ENCODE results near the gene GARIN1A.
"Not testable (repeated sequence)": the region's sequence is repeated elsewhere in the genome, so short reads cannot be mapped to it uniquely, and the experiment has no call there.

The GARIN1A gene

DNA sequence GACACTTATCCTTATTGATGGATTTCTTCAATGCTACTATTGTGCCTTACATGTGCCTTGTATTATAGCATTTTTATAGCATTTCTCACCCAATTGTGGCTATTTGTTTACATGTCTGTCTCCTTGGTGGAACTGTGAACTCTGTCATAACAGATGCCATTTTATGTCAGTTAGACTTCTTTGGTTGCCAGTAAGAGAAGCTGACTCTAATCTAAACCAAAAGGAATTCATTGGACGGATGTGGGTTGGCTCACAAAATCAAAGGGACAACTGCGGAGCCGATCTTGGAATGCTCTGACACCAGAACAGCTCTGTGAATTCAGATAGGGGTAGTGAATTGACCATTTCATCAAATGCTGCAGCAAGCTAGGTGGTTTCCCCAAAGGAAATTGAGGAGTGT is 15.0 kb downstream of the GARIN1A start:
- DNase-seq, result no peak

DNA sequence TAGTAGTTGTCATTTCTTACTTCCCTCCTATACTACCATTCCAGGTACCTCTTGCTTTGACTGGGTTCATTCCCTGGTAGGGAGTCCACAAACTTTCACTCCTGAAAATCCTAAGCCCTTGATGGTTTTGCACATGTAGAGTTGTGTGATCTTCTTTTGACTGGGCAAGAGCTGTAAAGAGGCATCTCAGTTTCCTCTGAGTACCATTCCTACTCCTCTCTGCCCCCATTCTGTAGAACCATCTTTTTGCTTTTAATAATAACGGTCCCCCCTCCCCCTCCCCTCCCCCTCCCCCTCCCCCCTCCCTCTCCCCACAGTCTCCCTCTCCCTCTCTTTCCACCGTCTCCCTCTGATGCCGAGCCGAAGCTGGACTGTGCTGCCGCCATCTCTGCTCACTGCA is 16.4 kb downstream of the GARIN1A start:
- DNase-seq, result no peak

DNA sequence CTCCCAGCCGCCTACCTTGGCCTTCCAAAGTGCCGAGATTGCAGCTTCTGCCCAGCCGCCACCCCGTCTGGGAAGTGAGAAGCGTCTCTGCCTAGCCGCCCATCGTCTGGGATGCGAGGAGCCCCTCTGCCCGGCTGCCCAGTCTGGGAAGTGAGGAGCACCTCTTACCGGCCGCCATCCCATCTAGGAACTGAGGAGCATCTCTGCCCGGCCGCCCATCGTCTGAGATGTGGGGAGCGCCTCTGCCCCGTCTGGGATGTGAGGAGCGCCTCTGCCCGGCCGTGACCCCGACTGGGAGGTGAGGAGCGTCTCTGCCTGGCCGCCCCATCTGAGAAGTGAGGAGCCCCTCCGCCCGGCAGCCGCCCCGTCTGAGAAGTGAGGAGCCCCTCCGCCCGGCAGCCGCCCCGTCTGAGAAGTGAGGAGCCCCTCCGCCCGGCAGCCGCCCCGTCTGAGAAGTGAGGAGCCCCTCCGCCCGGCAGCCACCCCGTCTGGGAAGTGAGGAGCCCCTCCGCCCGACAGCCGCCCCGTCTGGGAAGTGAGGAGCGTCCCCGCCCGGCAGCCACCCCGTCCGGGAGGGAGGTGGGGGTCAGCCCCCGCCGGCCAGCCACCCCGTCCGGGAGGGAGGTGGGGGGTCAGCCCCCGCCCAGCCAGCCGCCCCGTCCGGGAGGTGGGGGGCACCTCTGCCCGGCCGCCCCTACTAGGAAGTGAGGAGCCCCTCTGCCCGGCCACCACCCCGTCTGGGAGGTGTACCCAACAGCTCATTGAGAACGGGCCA is 17.3 kb downstream of the GARIN1A start:
- DNase-seq, result not testable (repeated sequence)

DNA sequence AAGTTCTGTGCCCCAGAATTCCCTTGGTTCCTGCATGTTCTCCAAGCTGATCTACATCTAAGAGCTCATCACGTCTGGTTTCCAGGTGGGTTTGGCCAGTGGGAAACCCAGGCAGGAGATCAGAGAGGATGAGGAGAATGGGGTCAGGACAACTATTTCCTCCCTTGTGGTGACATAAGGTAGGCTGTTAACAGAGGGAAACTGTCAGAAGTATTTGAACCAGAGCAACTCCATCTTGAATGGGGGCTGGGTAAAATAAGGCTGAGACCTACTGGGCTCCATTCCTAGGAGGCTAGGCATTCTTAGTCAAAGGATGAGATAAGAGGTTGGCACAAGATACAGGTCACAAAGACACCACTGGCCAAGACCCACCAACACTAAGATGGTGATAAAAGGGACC is 19.1 kb downstream of the GARIN1A start:
- no peak for DNase-seq

- no peak for DNase-seq
Observed at GRCh38 chr7:128692623-128693270, 20.7 kb downstream of the GARIN1A start.

- no peak for DNase-seq
Observed at GRCh38 chr7:128693373-128694015, 21.4 kb downstream of the GARIN1A start.

GRCh38 chr7:128694738-128695137 is 22.6 kb downstream of the GARIN1A start:
- DNase-seq, result no peak

DNA sequence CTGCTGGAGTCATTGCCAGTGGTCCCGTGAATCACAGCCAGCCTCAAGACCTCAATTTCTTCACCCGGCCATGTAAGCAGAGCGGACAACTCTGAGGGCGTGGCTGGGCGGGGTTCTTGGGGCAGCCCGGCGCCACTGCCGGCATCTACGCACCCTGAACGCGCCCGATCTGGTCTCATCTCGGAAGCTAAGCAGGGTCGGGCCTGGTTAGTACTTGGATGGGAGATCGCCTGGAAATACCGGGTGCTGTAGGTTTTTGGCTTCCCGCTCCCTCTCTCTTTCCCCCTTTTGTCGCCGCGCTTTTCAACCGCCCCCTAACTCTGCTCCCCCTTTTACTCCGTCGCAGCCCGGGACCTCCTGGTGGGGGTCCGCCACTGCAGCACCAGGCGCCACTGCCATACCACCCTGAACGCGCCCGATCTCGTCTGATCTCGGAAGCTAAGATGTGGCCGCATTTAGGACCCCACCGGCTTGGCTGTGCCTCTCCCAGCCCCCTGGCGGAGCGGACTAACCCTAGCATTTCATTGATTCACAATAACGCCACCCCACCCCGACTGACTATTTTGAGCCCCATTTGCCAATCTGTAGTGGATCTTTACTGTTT is 25.3 kb downstream of the GARIN1A start:
- DNase-seq, result no peak

DNA sequence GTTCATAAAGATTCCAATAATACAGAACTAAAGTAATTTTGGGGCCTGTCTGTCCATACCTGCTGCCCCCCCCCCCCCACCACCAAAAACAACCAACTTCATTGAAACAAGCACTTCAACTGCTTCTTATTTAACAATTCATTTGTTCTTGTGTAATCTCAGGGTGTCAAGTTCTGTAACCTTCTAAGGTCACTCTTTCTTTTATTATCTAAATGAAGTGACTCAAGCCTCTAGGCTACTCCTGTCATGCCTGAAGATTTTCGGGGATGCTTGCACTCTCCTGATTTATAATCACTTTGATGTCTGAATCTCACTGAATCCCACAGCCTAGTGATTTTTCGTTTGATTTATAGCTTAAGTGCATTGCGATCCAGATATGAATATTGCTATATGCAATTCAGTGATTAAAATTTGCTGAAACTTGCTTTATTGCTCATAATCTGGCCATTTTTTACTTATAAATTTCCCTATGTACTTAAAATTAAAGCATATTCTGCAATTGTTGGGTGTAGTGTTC is 27.2 kb downstream of the GARIN1A start:
- DNase-seq, result no peak

DNA sequence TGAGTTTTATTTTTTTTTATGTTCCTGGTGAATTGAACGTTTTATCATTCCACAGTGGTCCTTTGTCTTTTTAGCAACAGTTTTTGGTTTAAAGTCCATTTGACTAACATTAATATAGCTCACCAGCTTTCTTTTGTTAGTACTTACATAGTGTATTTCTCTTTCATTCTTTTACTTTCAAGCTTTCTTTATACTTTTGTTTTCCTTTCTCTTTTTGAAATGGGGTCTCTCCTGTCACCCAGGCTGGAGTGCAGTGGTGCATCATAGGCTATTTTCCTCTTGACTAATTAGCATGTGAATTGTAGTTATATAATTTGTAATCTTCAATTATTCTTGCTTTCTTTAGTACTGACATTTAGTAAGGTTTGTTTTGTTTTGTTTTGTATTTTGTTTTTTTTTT is 27.8 kb downstream of the GARIN1A start:
- DNase-seq, result no peak

- DNase-seq, result no peak
Observed at GRCh38 chr7:128701062-128701785, 29.1 kb downstream of the GARIN1A start.

- no peak for DNase-seq
Observed at GRCh38 chr7:128703609-128704241, 31.6 kb downstream of the GARIN1A start.

GRCh38 chr7:128705891-128706333 is 33.8 kb downstream of the GARIN1A start:
- DNase-seq, result no peak

DNA sequence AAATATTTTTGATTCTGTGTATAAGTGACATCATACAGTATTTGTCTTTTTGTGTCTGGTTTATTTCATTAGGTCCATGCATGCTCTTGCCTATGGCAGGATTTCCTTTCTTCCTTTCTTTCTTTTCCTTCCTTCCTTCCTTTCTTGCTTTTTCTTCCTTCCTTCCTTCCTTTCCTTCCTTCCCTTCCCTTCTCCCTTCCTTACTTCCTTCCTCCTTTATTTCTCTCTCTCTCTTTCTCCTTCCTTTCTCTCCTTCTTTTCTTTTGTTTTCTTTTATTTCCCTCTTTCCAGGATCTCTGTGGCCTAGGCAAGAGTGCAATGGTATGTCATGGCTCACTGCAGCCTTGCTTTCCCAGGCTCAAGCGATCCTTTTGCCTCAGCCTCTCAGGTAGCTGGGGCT is 35.7 kb downstream of the GARIN1A start:
- no peak for DNase-seq

DNA sequence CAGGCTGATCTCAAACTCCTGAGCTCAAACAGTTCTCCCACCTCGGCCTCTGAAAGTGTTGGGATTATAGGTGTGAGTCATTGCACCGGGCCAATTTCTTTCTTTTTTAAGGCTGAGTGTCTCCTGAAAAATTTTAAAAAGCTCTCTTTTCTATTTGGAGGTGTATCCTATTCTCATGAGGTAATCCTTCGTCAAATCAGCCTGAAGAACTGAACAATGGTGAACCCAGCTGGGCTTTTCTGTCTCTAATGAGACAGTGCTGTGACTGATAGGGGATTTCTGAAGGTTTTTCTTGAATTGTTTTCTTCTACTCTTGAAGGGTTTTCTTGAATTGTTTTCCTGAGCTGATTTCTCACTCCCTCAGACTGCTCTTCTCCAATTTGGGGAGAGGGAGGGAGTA is 36.1 kb downstream of the GARIN1A start:
- DNase-seq, result no peak

DNA sequence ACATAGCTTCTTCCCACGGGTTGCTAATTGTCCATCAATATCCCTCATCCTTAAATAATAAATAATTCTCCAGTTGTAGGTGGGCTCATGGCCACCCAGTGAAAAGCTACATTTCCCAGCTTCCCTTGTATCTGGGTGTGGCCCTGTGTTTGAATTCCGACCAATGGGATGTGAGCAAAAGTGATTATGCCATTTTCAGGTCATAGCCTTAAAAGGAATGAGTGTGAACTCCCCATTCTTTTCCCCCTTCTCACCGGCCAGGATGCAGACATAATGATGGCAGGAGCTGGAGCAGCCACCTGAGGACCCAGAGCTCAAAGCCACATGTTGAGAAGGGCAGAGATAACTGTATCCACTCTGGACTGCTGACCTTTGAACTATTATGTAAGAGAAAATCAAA is 36.7 kb downstream of the GARIN1A start:
- DNase-seq, result no peak

DNA sequence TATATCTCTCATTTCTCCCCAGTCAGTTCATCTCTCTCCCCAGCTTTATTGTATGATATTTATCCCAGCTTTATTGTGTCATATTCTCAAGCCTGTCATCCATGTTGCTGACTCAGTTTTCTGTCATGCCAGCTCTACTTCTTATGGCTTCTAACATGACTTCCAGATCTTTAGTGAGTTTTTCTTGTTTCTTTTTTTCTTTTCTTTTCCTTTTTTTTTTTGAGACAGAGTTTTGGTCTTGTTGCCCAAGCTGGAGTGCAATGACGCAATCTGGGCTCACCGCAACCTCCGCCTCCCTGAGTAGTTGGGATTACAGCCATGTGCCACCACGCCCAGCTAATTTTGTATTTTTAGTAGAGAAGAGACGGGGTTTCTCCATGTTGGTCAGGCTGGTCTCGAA is 38.4 kb downstream of the GARIN1A start:
- peak in 1 of 2 experiments; percentile 4 for DNase-seq

GRCh38 chr7:128713794-128714193 is 41.7 kb downstream of the GARIN1A start:
- no peak for DNase-seq

GRCh38 chr7:128714701-128715495 is 42.8 kb downstream of the GARIN1A start:
- DNase-seq, result no peak

GRCh38 chr7:128718967-128719642 is 47.0 kb downstream of the GARIN1A start:
- no peak for DNase-seq

- DNase-seq, result no peak
Observed at GRCh38 chr7:128721376-128721775, 49.3 kb downstream of the GARIN1A start.
